ENCODE results near the gene ADAMTS3.
A peak's percentile ranks its signal among the peaks of the same experiment; 100 is the strongest.

The ADAMTS3 gene

DNA sequence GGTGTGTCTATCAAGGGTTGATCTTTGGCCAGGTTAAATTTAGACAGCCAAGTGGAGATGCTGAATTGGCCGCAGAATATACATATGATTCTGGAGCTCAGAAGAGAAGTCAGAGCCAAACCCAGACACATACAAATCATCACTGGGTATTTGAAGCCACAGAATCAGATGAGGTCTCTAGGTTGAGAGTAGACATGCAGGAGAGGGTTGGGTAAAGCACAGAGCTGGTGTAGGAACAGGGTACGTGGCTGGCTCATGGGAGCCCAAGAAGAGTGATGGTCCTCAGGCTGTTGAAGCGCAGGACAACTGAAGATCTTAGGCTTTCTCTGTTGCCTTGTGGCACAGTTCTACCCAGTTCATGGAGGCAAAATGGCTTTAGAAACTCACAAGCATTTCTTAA is 37.7 kb downstream of the ADAMTS3 start:
- no peak overlapping the region for H3K4me3 ChIP-seq (ENCODE audit: low read length)
- no peak for TF ChIP-seq CTCF (IDR thresholded peaks at IDR 0.05; ENCODE audit: insufficient read depth, low read depth, low read length, missing control alignments)
- no peak for DNase-seq (ENCODE audit: low read depth)

- no peak overlapping the region for H3K4me3 ChIP-seq (ENCODE audit: low read length)
- DNase-seq (ENCODE audit: low read depth) = no peak
- TF ChIP-seq CTCF (IDR thresholded peaks at IDR 0.05; ENCODE audit: insufficient read depth, low read depth, low read length, missing control alignments) = no peak
These were observed 39.7 kb downstream of the ADAMTS3 start for GRCh38 chr4:72529148-72529822.

DNA sequence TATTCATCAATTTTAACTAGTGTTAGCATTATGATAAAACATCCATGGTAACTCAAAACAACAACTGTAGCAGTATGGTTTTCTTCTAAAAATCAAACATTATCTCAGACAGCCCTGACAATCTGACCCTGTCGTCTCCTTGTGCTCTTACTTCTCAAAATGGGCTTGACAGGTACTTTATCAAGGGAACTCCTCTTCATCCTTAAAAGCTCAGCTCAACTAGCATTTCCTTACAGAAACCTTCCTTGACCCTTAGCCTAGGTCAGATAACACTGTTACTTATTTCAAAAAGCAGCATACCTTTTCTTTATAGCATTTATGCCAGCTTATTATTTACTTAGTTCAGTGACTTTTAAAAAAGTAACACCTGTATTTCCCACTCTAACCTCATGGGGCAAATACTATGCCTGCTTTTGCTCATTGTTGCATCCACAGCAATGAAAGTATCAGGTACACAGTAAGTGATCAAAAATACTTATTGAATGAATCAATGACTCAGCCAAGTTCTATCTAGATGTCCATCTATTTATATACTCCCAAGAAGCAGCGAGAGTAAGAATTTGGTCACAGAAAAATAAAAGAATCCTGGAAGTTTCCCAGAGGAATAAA is 41.9 kb downstream of the ADAMTS3 start:
- no peak for DNase-seq (ENCODE audit: low read depth)
- no peak overlapping the region for H3K4me3 ChIP-seq (ENCODE audit: low read length)
- TF ChIP-seq CTCF (IDR thresholded peaks at IDR 0.05; ENCODE audit: insufficient read depth, low read depth, low read length, missing control alignments) = peak; percentile 17

DNA sequence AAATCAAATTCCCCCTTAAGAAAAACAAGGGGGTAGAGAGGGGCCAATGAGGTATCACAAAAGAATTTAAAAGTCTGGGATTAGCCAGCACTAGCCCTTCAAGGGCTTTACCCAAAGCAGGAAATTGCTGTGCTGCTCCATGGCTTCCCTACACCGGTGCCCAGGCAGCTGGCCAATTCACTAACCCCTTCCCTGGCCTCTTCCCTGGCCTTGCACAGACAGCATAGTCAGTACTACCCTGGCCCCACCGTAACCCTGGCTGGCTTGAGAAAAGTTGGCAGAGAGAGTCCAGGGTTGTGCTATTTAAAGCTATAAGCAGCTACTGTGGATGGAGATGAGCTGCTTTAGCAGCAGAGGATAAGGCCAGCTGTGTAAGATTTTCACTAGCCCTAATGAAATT is 43.1 kb downstream of the ADAMTS3 start:
- DNase-seq (ENCODE audit: low read depth) = no peak
- no peak for TF ChIP-seq CTCF (IDR thresholded peaks at IDR 0.05; ENCODE audit: insufficient read depth, low read depth, low read length, missing control alignments)
- H3K4me3 ChIP-seq (ENCODE audit: low read length) = no peak overlapping the region

- no peak overlapping the region for H3K4me3 ChIP-seq (ENCODE audit: low read length)
- TF ChIP-seq CTCF (IDR thresholded peaks at IDR 0.05; ENCODE audit: insufficient read depth, low read depth, low read length, missing control alignments) = no peak
- no peak for DNase-seq (ENCODE audit: low read depth)
These were observed 46.6 kb downstream of the ADAMTS3 start for GRCh38 chr4:72522440-72522839.

DNA sequence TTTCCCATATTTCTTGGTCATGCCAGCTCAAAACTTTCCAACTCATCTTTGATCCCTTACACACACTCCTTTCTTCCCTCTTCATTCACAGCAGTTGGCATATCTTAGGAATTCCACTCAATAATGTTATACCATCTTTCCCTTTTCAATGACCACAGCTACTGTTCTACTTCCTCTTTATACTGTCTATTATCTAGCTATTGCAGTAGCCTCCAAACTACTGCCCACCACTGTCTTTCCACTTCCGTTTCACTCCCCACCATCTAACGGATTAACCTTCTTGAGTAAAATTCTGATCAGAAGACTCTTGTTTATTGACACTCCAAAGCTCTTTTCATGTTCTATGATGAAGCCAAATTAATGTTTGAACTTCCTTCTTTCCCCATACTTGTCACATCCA is 55.8 kb downstream of the ADAMTS3 start:
- H3K4me3 ChIP-seq (ENCODE audit: low read length) = no peak overlapping the region
- TF ChIP-seq CTCF (IDR thresholded peaks at IDR 0.05; ENCODE audit: insufficient read depth, low read depth, low read length, missing control alignments) = no peak
- no peak for DNase-seq (ENCODE audit: low read depth)

All from epithelial cell of esophagus (primary cell).